ENCODE data around the gene CCDC57. TPM values are rescaled to one million over a fixed set of nuclear protein-coding genes. Genes with fewer than 3 reads are reported as not detected.
A peak's percentile ranks its signal among the peaks of the same experiment; 100 is the strongest.

CCDC57 gene
- total RNA-seq, 1 donor from 2014 or later, result 37.2 TPM

GRCh38 chr17:82184761-82185160 lies 27.9 kb downstream of the CCDC57 start:
- Mint-ChIP-seq H3K36me3 (ENCODE audit: low read depth, unreplicated experiment) (peaks cover 25% of the 10 kb centered on the region), H3K27me3 (ENCODE audit: unreplicated experiment) (no peaks in the 10 kb centered on the region), H3K9me3 (ENCODE audit: unreplicated experiment) (no peaks in the 10 kb centered on the region), H3K4me1 (ENCODE audit: unreplicated experiment) (no peaks in the 10 kb centered on the region), H3K4me3 (ENCODE audit: unreplicated experiment) (no peak overlapping the region), H3K27ac (ENCODE audit: unreplicated experiment) (no peak overlapping the region)
- no peak for TF ChIP-seq CTCF (IDR thresholded peaks at IDR 0.05; ENCODE audit: unreplicated experiment)
- DNase-seq (ENCODE audit: low spot score), result no peak

- H3K36me3 Mint-ChIP-seq (ENCODE audit: low read depth, unreplicated experiment), result peaks cover 34% of the 10 kb centered on the region
- no peak overlapping the region for H3K27ac Mint-ChIP-seq (ENCODE audit: unreplicated experiment)
- peaks cover 5% of the 10 kb centered on the region for H3K27me3 Mint-ChIP-seq (ENCODE audit: unreplicated experiment)
- no peaks in the 10 kb centered on the region for H3K4me1 Mint-ChIP-seq (ENCODE audit: unreplicated experiment)
- H3K9me3 Mint-ChIP-seq (ENCODE audit: unreplicated experiment), result no peaks in the 10 kb centered on the region
- no peak for DNase-seq (ENCODE audit: low spot score)
- TF ChIP-seq CTCF (IDR thresholded peaks at IDR 0.05; ENCODE audit: unreplicated experiment), result no peak
- H3K4me3 Mint-ChIP-seq (ENCODE audit: unreplicated experiment), result no peak overlapping the region
These were observed 31.7 kb downstream of the CCDC57 start for GRCh38 chr17:82180776-82181528.

GRCh38 chr17:82179946-82180475 lies 32.6 kb downstream of the CCDC57 start:
- DNase-seq (ENCODE audit: low spot score), result no peak
- Mint-ChIP-seq H3K4me3 (ENCODE audit: unreplicated experiment) (peak overlapping the region; percentile 33), H3K27me3 (ENCODE audit: unreplicated experiment) (peaks cover 12% of the 10 kb centered on the region), H3K36me3 (ENCODE audit: low read depth, unreplicated experiment) (peaks cover 44% of the 10 kb centered on the region), H3K9me3 (ENCODE audit: unreplicated experiment) (no peaks in the 10 kb centered on the region), H3K27ac (ENCODE audit: unreplicated experiment) (no peak overlapping the region), H3K4me1 (ENCODE audit: unreplicated experiment) (peaks cover 2% of the 10 kb centered on the region)
- no peak for TF ChIP-seq CTCF (IDR thresholded peaks at IDR 0.05; ENCODE audit: unreplicated experiment)

GRCh38 chr17:82179412-82179811 lies 33.2 kb downstream of the CCDC57 start:
- TF ChIP-seq CTCF (IDR thresholded peaks at IDR 0.05; ENCODE audit: unreplicated experiment), result no peak
- H3K4me1 Mint-ChIP-seq (ENCODE audit: unreplicated experiment), result peaks cover 8% of the 10 kb centered on the region
- H3K27ac Mint-ChIP-seq (ENCODE audit: unreplicated experiment), result no peak overlapping the region
- peak overlapping the region; percentile 33 for H3K4me3 Mint-ChIP-seq (ENCODE audit: unreplicated experiment)
- DNase-seq (ENCODE audit: low spot score), result no peak
- peaks cover 47% of the 10 kb centered on the region for H3K36me3 Mint-ChIP-seq (ENCODE audit: low read depth, unreplicated experiment)
- peaks cover 14% of the 10 kb centered on the region for H3K27me3 Mint-ChIP-seq (ENCODE audit: unreplicated experiment)
- no peaks in the 10 kb centered on the region for H3K9me3 Mint-ChIP-seq (ENCODE audit: unreplicated experiment)

Data from endothelial cell (in vitro differentiated cells).